Activated CD4-positive, alpha-beta T cell treated with anti-CD3 and anti-CD28 coated beads for 4 hours (primary cell): ENCODE measurements around the gene FAM240A.
"Not testable (repeated sequence)": the region's sequence is repeated elsewhere in the genome, so short reads cannot be mapped to it uniquely, and the experiment has no call there.

Experiments
- DNase-seq, 2 donors: peaks; one replicate each; pipeline ENCODE4 v3.0.0-alpha.2; 2020

FAM240A gene

GRCh38 chr3:46587268-46587667, 25.1 kb upstream of the FAM240A start:
- DNase-seq = not testable (repeated sequence)

- no peak for DNase-seq
Observed at GRCh38 chr3:46593274-46593862, 19.0 kb upstream of the FAM240A start.

GRCh38 chr3:46593979-46594378, 18.3 kb upstream of the FAM240A start:
- DNase-seq = no peak

GRCh38 chr3:46594723-46595122, 17.6 kb upstream of the FAM240A start:
- DNase-seq = no peak

GRCh38 chr3:46595819-46596314, 16.5 kb upstream of the FAM240A start:
- no peak for DNase-seq

GRCh38 chr3:46599590-46599989, 12.7 kb upstream of the FAM240A start:
- no peak for DNase-seq

- DNase-seq = no peak
Observed at GRCh38 chr3:46603446-46604046, 8.8 kb upstream of the FAM240A start.

GRCh38 chr3:46604127-46604526, 8.2 kb upstream of the FAM240A start:
- DNase-seq = no peak

- DNase-seq = no peak
Observed at GRCh38 chr3:46607603-46608028, 4.7 kb upstream of the FAM240A start.

- DNase-seq = no peak
Observed at GRCh38 chr3:46609212-46609721, 3.1 kb upstream of the FAM240A start.

- DNase-seq = no peak
Observed at GRCh38 chr3:46609944-46610722, 2.2 kb upstream of the FAM240A start.

GRCh38 chr3:46613313-46614005, 1.1 kb downstream of the FAM240A start:
- no peak for DNase-seq

GRCh38 chr3:46614431-46614830, 2.1 kb downstream of the FAM240A start:
- no peak for DNase-seq

GRCh38 chr3:46615050-46615775, 2.9 kb downstream of the FAM240A start:
- no peak for DNase-seq

GRCh38 chr3:46615976-46616375, 3.7 kb downstream of the FAM240A start:
- DNase-seq = no peak

- no peak for DNase-seq
Observed at GRCh38 chr3:46617941-46618340, 5.6 kb downstream of the FAM240A start.

- no peak for DNase-seq
Observed at GRCh38 chr3:46619845-46620778, 7.8 kb downstream of the FAM240A start.

GRCh38 chr3:46624533-46624932, 12.2 kb downstream of the FAM240A start:
- no peak for DNase-seq

GRCh38 chr3:46624975-46625490, 12.7 kb downstream of the FAM240A start:
- DNase-seq = no peak

- no peak for DNase-seq
Observed at GRCh38 chr3:46626039-46626438, 13.7 kb downstream of the FAM240A start.

GRCh38 chr3:46627078-46627477, 14.8 kb downstream of the FAM240A start:
- no peak for DNase-seq
